ENCODE results near the gene DYSF.
"Not testable (repeated sequence)": the region's sequence is repeated elsewhere in the genome, so short reads cannot be mapped to it uniquely, and the experiment has no call there.

The DYSF gene

DNA sequence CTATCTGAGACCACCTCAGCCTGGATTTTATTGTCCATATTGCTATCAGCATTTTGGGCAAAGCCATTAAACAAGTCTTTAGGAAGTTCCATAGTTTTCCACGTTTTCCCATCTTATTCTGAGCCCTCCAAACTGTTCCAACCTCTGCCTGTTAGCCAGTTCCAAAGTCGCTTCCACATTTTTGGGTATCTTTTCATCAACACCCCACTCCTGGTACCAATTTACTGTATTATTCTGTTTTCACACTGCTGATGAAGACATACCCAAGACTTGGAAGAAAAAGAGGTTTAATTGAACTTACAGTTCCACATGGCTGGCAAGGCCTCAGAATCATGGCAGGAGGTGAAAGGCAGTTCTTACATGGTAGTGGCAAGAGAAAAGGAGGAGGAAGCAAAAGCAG is 204.9 kb downstream of the DYSF start:
- DNase-seq (ENCODE audit: low spot score), result not testable (repeated sequence)

DNA sequence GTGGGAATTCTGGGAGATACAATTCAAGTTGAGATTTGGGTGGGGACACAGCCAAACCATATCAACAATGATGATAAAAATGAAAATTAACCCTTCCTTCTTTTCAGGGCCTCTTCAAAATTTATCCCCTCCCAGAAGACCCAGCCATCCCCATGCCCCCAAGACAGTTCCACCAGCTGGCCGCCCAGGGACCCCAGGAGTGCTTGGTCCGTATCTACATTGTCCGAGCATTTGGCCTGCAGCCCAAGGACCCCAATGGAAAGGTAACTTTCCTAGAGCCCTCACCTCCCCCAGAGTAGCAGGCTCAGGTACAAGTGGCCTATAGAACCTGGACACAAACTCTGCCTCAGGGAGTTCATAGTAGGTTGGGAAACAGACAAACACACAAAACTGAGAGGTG is 205.4 kb downstream of the DYSF start:
- no peak for DNase-seq (ENCODE audit: low spot score)

DNA sequence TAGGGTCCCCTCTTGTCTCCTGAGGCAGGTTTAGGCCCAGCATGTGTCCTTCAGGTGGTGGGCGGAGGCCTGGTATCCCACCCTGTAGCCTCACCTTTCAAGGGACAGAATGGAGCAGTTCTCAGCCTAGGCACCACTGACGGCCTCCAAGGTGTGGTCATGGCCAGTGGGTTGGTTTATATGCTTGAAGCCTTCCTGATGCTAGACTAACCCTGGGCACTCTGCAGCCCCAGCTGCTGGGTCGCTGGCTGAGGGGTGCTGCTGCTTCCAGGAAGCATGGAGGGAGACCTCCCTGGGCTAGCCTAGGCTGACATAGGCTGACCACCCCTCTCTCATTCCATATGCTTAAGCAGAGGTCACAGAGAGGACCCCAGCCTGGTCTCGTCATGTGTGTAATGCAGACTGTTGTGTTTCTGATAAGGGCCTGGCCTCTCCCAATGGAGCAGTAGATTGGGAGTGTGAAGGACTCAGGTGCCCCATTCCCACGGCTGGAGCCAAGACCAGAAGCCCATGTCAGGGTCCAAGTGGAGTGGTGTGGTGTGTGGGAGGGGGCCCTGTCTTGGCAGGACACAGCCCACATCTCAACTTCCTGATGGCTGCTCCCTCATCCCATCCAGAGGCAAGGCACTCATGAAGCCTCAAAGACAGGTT is 206.6 kb downstream of the DYSF start:
- DNase-seq (ENCODE audit: low spot score), result no peak

DNA sequence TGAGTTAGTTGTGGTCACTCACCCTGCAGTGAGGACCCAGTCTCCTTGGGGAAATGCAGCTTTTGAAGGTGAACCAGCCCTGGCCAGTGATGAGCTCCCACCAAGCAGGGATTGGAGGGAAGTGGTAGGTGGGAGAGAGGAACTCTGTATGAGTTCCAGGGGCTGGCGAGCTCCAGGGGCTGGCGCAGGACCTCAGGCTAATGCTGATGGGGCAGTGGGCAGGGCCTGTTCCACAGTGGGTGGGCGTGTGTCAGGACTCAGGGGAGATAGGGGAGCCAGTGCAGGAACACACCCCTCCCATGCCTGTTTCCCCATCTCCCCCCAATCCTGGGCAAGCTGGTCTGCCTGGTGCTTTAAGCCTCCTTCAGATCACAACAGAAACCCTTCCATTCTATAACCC is 208.4 kb downstream of the DYSF start:
- no peak for DNase-seq (ENCODE audit: low spot score)

DNA sequence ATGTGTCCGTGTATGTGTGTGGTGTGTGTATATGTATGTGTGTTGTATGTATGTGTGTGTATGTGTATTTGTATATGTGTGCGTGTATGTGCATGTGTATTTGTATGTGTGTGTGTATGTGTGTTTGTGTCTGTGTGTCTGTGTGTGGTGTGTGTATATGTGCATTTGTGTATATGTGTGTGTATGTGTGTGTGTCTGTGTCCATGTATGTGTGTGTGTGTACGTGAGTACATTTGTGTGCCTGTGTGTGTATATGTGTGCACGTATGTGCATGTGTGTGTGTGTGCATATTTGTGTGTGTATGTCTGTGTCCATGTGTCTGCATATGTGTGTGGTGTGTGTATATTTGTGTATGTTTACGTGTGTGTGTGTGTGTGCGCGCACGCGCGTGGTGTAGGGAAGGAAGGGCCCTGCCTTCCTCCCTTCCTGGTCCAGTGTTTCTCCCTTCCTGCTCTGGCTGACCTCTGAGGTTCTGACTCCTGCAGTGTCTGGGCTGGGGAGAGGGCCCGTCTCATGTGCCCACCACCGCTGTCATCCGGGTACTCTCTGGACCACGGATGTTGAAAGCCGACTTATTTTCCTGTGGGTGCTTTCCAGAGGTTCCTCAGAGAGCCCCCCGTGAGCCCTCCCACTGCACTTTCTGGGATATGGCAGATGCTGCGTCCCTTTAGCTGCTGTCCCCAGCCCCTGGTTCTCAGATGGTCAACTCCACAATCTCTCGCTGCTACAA is 209.5 kb downstream of the DYSF start:
- DNase-seq (ENCODE audit: low spot score), result no peak

DNA sequence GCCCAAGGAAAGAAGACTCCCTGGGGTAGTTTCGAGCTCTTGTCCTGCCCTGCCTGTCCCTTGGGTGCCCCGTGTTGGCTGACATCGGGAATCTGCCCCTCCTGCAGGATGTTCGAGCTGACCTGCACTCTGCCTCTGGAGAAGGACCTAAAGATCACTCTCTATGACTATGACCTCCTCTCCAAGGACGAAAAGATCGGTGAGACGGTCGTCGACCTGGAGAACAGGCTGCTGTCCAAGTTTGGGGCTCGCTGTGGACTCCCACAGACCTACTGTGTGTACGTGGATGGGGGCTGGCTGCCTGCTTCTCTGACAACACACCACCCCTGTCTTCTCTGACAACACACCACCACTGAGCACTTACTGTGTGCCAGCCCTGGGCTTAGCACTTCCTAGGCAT is 210.8 kb downstream of the DYSF start:
- no peak for DNase-seq (ENCODE audit: low spot score)

DNA sequence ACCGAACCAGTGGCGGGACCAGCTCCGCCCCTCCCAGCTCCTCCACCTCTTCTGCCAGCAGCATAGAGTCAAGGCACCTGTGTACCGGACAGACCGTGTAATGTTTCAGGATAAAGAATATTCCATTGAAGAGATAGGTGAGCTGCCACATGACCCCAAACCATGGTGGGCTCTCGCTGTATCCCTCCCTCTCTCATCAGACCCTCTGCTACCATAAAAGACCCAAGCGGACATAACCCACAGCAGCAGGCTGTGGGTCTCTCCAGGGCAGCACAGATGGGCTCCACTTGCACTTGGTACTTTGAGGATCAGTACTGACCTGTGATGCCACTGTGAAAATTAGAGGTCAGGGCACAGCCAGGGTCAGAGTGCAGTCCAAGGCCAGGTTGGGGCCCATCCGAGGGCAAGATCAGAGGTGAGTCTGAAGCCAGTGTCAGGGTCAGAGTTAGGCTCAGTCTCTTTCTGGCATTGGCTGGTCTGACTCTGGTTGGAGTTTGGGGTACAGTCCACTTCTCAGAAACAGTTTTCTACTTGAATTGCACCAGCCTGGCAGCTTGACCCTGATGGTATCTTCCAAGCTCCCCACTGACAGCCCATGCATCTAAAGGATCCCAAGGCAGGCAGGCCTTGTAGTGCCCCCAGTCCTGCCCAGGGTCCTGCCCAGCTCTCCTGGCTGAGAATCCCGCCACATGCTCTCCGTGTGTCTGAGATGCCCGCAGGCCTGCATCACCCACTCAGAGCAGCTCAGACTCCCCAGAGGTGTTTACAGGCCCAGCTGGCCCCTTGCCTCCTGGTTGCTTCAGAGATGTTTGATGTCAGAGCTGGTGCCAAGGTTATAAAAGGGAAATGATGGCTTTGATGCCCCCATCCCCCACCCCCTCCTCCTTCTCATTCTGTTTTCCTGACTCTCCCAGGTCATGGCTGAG is 212.1 kb downstream of the DYSF start:
- DNase-seq (ENCODE audit: low spot score), result no peak

DNA sequence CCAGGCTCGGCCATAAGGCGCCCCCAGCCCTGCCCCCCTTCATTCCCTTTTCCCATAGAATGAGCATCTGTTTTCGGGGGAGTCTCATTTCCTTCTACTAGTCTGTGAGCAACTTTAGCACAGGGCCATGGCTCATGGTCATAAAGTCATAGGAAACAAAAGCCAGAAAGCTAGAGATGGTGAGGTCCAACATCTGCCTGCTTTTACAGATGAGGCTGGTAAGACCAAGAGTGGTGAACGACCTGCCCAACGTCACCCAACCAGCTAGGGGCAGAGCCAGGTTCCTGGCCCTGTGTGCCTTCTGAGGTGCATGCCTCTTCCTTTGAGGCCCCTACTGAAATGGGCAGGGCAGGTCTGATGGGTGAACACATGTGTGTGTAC is 212.7 kb downstream of the DYSF start:
- DNase-seq (ENCODE audit: low spot score), result no peak

DNA sequence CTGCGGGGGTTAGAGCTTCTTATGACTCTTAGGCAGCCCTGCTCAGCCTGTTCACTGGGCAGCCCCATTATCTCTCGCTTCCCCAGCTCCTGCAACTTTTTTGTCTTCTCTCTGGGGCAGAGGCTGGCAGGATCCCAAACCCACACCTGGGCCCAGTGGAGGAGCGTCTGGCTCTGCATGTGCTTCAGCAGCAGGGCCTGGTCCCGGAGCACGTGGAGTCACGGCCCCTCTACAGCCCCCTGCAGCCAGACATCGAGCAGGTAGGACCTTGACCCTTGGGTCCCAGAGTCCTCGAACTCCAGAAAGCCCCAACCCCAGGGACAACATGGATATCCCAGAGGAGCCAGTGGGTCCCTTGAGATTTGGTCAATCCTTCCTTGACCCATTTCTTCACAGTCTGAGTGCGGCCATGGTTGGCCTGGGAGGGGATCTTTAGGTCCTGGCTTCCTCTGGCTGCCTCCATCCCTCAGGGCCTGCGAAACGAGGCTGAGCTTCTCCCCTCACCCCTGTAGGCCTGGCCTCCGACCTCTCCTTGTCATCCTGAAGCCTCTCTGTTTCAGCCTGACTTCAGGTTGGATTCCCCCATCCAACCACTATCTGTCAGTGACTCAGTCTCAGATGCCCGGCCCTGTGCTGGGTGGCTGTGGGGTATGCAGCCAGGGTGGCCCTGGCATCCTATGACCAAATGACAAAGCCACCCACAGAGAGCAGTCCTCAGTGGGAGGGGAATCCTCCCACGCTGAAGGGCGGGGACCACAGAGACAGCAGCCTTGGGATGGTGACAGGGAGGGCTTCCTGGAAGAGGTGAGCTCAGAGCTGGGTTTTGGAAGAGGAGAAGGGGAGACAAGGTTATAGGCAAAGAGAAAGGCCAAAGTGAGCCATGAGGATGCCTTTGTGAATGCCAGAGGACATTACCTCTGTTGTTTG is 214.2 kb downstream of the DYSF start:
- DNase-seq (ENCODE audit: low spot score), result peak; percentile 5

DNA sequence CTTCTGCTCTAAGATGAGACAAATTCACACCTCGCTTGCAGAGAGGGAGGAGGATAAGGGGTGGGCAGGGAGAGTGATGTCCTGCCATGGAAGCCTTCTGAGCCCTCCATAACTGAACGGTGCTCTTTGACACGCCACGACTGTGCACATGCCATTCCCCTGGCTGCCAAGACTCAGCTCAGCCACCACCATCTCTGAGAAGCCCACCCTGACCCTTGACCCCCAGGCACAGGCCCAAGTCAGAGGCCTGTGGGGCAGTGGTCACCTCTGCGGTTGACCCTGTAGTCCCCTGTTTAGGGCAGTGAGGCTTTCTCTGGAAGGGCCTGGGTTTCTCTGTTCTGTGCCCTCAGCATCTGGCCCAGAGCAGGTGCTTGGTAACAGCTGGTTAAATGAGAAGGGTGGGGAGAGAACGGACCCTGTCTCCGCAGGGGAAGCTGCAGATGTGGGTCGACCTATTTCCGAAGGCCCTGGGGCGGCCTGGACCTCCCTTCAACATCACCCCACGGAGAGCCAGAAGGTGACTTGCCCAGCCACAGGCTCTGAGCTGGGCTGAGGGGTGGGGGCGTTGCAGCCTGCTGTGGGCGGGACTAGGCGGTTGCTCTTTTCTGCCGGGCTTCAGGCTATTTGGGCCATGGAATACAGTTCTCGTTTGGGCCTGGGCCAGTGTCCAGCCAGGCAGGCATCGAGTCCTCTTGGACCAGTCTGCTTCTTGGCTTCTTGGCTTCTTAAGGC is 215.1 kb downstream of the DYSF start:
- DNase-seq (ENCODE audit: low spot score), result no peak

DNA sequence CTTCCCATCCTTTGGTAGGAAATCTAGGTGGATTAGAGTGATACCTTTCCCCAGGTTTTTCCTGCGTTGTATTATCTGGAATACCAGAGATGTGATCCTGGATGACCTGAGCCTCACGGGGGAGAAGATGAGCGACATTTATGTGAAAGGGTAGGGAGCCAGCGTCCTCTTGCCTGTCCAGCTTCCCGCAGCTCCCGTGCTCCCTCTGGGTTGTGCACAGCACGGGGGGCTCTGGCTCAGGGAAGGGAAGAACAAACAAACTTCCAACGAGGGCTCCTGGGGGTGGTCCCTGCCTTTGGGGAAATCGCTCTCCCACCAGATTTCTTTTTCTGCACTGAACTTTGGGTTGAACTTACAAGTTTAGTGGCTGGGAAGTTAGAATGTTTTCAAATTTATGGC is 215.7 kb downstream of the DYSF start:
- no peak for DNase-seq (ENCODE audit: low spot score)

DNA sequence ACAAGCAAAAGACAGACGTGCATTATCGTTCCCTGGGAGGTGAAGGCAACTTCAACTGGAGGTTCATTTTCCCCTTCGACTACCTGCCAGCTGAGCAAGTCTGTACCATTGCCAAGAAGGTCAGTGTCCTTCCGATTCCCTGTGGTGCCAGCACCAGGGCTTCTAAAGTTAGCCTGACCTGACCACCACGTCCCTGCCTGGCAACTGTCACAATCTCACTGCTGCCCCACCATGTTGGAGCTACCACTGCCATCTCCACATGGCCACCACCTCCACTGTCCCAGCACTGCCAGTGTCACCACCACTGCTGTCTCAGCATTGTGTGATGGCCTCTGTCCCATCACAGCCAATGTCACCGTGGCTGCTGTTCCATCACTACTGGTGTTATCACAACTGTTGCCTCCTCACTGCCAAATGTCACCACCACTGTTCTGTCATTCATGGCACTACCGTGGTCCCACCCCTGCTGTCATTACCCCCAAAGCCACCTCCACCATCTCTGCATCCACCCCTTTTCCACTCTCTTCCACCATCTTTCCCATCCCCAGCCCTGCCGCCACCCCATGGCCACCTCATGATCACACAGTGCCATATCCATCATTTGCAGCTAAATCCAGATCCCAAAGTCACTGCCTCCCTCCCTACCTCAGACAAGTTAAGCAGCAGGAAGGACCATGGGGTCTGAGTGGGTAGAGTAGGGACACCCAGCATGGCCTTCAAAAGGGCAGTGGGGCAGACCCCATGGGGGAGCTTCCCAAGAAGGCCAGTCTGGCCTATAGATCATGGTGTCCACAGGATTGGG is 216.5 kb downstream of the DYSF start:
- DNase-seq (ENCODE audit: low spot score), result no peak

DNA sequence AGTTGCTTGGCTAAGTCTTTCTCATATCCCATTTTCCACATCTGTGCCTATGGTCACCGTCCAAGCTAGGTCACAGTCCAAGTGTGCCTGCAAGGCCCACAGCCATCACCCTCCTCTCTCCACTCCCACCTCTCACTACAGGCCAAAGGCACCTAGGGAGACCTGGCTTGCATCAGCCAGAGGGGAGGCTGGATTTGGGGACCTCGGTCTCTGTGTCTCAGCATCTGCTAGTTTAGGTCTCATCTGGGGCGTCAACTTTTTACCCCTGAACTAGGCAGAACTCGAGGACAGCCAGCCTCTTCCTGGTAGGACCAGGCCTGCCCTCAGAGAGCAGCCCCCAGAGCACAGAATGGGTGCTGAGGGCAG is 217.1 kb downstream of the DYSF start:
- no peak for DNase-seq (ENCODE audit: low spot score)

DNA sequence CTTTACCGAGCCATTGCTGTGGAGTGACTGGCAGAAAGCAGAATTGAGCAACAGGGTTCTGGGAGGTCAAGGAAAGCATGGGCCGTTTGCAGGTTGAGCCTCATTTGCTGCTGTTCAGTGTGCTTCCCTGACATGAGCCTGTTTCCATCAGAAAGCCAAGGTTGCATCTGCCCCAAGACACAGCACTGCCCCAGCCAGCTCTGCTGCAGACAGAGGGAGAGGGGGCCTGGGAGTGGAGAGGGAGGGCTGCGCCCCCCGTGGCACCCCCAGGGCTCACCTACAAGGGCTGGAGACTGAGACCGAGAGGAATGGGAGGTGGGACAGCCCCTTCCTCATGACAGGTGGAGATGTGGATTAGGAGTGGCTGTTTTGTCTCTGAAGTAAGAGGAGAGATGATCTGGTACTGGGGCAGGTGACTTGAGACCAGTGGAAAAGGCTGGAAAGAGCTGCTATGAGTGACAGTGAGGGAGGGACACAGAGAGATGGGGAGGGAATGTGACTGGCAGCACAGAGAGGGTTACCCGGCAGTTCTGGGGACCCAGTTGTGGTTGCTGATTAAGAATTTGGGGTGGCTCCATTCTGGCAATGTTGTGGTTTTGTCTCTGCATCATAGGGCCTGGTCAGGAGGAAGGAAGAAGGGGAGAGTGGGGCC is 218.0 kb downstream of the DYSF start:
- no peak for DNase-seq (ENCODE audit: low spot score)

DNA sequence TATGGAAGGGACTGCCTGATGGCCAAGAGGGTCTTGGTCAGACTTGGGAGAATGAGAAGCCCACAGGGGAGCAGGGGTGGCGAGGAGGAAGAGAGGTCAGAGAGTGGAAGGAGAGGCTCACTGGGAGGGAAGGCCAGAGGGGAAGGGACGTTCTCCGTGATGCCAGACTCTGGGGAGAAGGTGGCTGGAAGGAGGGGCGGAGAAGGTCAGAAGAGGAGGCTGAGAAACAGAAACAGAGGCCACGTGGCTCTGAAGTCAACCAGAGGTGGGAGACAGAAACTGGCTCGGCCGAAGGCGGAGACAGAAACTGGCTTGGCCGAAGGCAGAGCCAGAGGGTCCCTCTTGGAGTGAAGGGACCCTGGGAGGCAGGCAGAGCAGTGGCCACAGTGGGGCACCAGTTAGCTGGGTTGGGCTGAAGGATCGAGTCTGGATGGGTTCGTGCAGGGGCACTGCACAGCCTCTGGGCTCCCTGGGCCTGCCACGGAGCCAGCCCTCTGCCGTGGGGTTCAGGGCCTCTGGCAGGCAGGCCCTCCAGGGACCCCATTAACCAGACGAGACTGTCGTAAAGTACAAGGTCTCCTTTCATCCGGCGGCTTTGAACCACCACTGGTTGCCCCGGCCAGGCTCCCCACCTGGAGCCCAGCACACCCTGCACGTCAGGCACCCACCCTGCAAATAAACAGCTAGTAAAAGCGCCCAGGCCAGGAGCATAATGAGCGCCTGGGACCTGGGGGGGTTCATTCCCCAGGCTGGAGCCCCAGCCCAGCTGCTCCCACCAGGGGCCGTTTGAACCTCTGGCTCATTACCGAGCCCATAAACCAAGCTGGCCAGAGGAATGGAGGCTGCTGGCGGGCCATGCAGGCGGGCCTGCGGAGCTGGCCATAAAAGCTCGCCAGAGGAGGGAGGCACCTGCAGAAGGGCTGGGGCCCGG is 218.8 kb downstream of the DYSF start:
- DNase-seq (ENCODE audit: low spot score), result no peak

DNA sequence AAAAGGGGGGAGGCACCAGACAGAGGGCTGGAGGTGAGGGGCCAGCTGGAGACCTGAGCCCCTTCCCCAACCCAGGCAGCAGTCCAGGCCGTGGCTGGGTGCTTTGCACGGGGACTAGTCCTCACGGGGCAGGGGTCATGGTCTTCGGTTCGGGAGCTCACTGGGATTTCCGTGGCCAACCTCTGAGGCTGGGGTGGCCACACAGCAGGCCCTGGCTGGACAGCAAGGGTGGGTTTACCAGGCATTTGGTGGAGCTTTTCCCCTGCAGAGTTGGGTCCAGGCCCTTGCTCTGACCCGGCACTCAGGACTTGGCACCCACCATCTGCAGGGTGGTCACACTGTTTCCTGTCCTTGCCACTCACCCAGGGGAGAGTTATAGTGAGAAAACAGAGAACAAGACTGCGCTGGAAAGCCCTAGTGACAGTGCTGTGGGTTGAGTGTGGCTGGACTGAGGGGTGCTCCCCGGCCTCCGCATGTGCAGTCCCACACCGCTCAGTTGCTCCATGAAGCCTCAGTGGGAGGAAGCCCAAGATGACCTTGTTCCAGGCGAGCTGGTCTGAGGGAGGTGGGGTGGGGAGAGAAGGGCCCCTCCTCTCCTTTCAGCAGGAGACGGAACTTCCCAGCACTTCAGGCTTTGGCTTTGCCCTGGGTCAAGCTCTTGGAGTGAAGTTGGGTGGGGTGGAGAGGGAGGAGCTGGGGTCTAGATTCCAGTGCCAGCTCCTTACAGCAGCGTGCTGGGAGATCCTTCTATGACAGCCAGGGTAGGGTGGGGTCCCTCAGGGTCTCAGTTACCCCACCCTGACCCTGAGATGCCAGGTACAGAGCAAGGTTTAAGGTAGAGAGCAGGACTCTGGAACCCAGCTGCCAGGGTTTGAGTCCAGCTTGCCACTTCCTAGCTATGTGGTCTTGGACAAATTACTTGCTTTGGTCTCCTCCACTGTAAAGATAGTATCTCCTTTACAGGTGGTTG is 219.8 kb downstream of the DYSF start:
- DNase-seq (ENCODE audit: low spot score), result no peak

DNA sequence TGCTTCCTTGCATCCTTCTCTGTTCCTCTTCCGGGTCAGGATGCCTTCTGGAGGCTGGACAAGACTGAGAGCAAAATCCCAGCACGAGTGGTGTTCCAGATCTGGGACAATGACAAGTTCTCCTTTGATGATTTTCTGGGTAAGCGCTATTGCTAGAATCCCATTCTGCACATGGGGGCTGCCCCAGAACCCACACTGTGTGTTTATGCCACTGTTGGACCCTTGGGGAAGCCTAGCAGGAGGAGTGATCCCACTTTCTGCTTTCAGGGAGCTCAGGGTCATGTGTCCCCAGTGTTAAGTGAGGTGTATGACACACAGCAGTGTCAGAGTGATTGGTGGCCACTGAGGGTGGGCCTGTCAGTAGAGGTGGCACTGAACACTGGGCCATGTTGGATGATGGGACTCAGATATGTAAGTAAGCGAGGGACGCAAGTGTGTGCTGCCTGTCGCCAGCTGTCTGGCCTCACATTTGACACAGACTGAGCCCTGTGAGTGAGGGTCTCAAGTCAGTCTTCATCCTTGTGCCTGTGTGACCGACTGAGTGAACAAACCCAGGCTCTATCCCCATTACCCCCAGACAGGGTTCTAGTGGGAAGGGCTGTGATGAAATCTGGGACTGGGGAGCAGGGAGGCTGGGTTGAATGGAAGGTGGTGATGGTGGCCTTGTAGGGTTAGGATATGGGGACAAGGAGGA is 220.9 kb downstream of the DYSF start:
- DNase-seq (ENCODE audit: low spot score), result no peak

All from SW480 (cell line).